HUES64 (cell line): Measurements from ENCODE around the gene LPP.

ENCODE experiments used
- H3K27ac ChIP-seq: 2 replicates; pipeline ENCODE4 v1.7.0; 2013; ENCODE audit warnings: low read depth, low read length, inconsistent platforms
- H3K27me3 ChIP-seq: 2 replicates; pipeline ENCODE4 v1.6.1; 2013; ENCODE audit warnings: mild to moderate bottlenecking, low read length; ENCODE audit not compliant: insufficient read depth
- H3K36me3 ChIP-seq: 2 replicates; pipeline ENCODE4 v1.6.1; 2013; ENCODE audit warnings: mild to moderate bottlenecking, low read length; ENCODE audit not compliant: insufficient read depth
- H3K4me1 ChIP-seq: 2 replicates; pipeline ENCODE4 v1.6.1; 2013; ENCODE audit warnings: mild to moderate bottlenecking, low read length, moderate library complexity; ENCODE audit not compliant: insufficient read depth
- H3K4me3 ChIP-seq: 2 replicates; pipeline ENCODE4 v1.5.1; 2013; ENCODE audit warnings: mild to moderate bottlenecking, low read length, moderate library complexity
- H3K9ac ChIP-seq: 2 replicates; pipeline ENCODE4 v1.6.1; 2013; ENCODE audit warnings: mild to moderate bottlenecking, low read depth, low read length
- H3K9me3 ChIP-seq: 2 replicates; pipeline ENCODE4 v1.6.1; 2013; ENCODE audit warnings: low read depth, low read length; ENCODE audit not compliant: insufficient read depth
- WGBS: fragments of 150-250, 120-280 bp; methylation state at CpG from one replicate; pipeline ENCODE4 v1.1.7; 2013; ENCODE audit warnings: missing lambda C conversion rate; 5-methylcytosine and 5-hydroxymethylcytosine counted together

LPP gene

DNA sequence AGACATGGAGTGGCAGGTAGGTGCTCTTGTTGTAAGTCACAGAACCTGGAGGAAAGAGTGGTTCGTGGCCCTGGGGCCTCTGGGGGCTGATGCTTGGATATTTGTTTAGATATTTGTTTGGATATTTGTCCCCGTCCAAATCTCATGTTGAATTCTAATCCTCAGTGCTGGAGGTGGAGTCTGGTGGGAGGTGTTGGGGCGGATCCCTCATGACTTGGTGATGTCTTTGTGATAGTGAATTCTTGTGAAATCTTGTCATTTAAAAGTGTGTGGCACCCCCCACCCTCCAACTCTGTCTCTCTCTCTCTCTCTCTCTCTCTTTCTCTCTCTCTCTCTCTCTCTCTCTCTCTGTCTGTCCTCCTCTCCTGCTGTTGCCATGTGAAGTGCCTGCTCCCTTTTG lies 122.4 kb downstream of the LPP start:
- Histone ChIP-seq H3K4me1 (peaks cover 34% of the 10 kb centered on the region), H3K9ac (no peak overlapping the region), H3K9me3 (no peaks in the 10 kb centered on the region), H3K36me3 (no peaks in the 10 kb centered on the region), H3K27me3 (no peaks in the 10 kb centered on the region), H3K4me3 (no peak overlapping the region), H3K27ac (no peak overlapping the region)
- 94% methylated on average over 3 of the region's 3 CpGs for WGBS

DNA sequence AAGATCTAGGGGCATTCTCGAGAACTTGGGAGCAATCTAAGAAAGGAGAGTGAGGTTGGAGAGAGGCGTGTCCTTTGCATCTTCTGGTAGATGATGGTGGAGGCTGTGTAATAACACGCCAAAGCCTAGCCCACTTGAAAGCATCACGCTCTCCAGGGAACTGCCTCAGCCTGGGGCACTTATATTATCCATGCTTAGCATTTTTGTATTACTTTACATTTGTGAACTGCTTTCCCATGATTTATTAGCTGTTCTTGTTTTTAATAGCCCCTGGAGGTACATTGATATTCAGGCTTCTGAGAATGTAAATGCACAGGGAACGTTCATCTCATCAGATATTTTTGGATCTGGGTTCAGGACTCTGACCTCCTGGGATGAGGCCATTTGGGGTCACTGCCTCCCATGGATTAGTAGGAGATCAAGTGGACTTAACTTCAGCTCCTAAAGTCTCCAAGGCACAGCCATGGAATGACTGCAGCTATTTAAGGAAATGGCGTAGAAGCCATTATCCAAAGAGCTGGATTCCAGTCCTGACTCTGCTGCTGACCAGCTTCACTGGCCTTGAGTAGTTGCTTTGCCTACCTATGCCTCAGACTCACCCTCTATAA lies 124.9 kb downstream of the LPP start:
- no peak overlapping the region for H3K4me3 ChIP-seq
- H3K9ac ChIP-seq: no peak overlapping the region
- H3K27me3 ChIP-seq: no peaks in the 10 kb centered on the region
- 89% methylated on average over 6 of the region's 6 CpGs for WGBS
- no peaks in the 10 kb centered on the region for H3K36me3 ChIP-seq
- H3K9me3 ChIP-seq: no peaks in the 10 kb centered on the region
- H3K27ac ChIP-seq: no peak overlapping the region
- H3K4me1 ChIP-seq: peaks cover 21% of the 10 kb centered on the region

GRCh38 chr3:188279502-188280335 lies 125.8 kb downstream of the LPP start:
- Histone ChIP-seq H3K9ac (no peak overlapping the region), H3K27me3 (no peaks in the 10 kb centered on the region), H3K4me3 (no peak overlapping the region), H3K4me1 (peaks cover 21% of the 10 kb centered on the region), H3K9me3 (no peaks in the 10 kb centered on the region), H3K36me3 (no peaks in the 10 kb centered on the region), H3K27ac (no peak overlapping the region; the same call in 1 of the 2 replicates)
- WGBS: 84% methylated on average over 7 of the region's 7 CpGs

- no peak overlapping the region for H3K9ac ChIP-seq
- H3K9me3 ChIP-seq: no peaks in the 10 kb centered on the region
- peaks cover 21% of the 10 kb centered on the region for H3K4me1 ChIP-seq
- no peak overlapping the region for H3K27ac ChIP-seq
- no peaks in the 10 kb centered on the region for H3K27me3 ChIP-seq
- H3K36me3 ChIP-seq: no peaks in the 10 kb centered on the region
- H3K4me3 ChIP-seq: no peak overlapping the region
- WGBS: 96% methylated on average over 5 of the region's 5 CpGs
Measured at GRCh38 chr3:188280627-188281026, 126.7 kb downstream of the LPP start.

GRCh38 chr3:188282871-188283270 lies 128.9 kb downstream of the LPP start:
- Histone ChIP-seq H3K27ac (no peak overlapping the region), H3K27me3 (no peaks in the 10 kb centered on the region), H3K36me3 (no peaks in the 10 kb centered on the region), H3K9me3 (no peaks in the 10 kb centered on the region), H3K4me3 (no peak overlapping the region), H3K4me1 (peaks cover 14% of the 10 kb centered on the region), H3K9ac (no peak overlapping the region)

GRCh38 chr3:188283347-188283746 lies 129.4 kb downstream of the LPP start:
- 91% methylated on average over 4 of the region's 4 CpGs for WGBS
- no peak overlapping the region for H3K27ac ChIP-seq
- no peaks in the 10 kb centered on the region for H3K36me3 ChIP-seq
- H3K4me1 ChIP-seq: peaks cover 14% of the 10 kb centered on the region
- H3K9ac ChIP-seq: no peak overlapping the region
- H3K9me3 ChIP-seq: no peaks in the 10 kb centered on the region
- H3K27me3 ChIP-seq: no peaks in the 10 kb centered on the region
- no peak overlapping the region for H3K4me3 ChIP-seq

GRCh38 chr3:188284455-188285212 lies 130.7 kb downstream of the LPP start:
- Histone ChIP-seq H3K9me3 (no peaks in the 10 kb centered on the region), H3K27ac (no peak overlapping the region), H3K4me1 (peaks cover 10% of the 10 kb centered on the region), H3K36me3 (no peaks in the 10 kb centered on the region), H3K27me3 (no peaks in the 10 kb centered on the region), H3K9ac (no peak overlapping the region), H3K4me3 (no peak overlapping the region)
- WGBS: 93% methylated on average over 9 of the region's 9 CpGs

DNA sequence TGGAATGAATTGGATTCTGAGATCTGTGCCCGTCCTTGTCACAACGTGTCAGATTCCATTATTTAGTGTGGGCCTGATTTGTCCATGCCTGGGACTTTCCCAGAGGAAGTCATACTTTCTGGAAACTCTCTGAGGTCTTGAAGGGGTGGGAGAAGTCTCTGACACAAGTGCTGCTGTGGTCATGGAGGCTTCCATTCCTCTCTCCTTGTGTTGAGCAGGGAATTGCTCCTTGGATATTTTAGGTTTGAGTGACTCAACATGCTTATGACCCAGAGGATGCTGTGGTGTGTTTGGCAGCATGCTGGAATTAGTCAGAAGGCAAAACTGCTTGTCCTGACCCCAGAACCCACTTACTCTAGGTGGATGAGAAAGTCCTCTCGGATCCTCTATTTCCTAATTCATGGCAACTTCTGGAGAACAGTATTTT lies 132.1 kb downstream of the LPP start:
- Histone ChIP-seq H3K27ac (no peak overlapping the region), H3K36me3 (no peaks in the 10 kb centered on the region), H3K27me3 (no peaks in the 10 kb centered on the region), H3K9me3 (no peaks in the 10 kb centered on the region), H3K4me1 (no peaks in the 10 kb centered on the region; the same call in 1 of the 2 replicates), H3K4me3 (no peak overlapping the region), H3K9ac (no peak overlapping the region)
- 85% methylated on average over 2 of the region's 3 CpGs for WGBS

DNA sequence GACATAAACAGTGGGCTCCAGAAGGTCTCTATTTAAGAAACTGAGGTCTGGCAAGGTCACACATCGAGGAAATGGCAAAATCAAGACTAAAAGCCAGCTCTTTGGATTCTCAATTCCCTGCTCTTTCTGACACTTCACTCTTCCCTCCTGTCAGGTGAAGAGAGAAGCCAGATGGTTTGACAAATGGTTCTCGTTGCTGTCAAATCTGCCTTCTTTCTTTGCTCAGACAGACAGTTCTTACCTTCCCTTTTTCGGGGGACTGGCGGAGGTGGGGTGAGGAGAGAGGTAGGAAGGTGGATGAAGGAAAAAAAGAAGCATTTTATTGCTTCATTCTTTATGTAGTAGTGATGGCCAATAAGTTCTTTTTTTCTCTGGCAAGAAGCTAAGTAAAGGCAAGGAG lies 133.4 kb downstream of the LPP start:
- no peaks in the 10 kb centered on the region; the same call in 1 of the 2 replicates for H3K4me1 ChIP-seq
- no peaks in the 10 kb centered on the region for H3K9me3 ChIP-seq
- no peak overlapping the region for H3K4me3 ChIP-seq
- H3K36me3 ChIP-seq: no peaks in the 10 kb centered on the region
- H3K9ac ChIP-seq: no peak overlapping the region
- H3K27ac ChIP-seq: no peak overlapping the region
- H3K27me3 ChIP-seq: no peaks in the 10 kb centered on the region
- 89% methylated on average over 4 of the region's 4 CpGs for WGBS

DNA sequence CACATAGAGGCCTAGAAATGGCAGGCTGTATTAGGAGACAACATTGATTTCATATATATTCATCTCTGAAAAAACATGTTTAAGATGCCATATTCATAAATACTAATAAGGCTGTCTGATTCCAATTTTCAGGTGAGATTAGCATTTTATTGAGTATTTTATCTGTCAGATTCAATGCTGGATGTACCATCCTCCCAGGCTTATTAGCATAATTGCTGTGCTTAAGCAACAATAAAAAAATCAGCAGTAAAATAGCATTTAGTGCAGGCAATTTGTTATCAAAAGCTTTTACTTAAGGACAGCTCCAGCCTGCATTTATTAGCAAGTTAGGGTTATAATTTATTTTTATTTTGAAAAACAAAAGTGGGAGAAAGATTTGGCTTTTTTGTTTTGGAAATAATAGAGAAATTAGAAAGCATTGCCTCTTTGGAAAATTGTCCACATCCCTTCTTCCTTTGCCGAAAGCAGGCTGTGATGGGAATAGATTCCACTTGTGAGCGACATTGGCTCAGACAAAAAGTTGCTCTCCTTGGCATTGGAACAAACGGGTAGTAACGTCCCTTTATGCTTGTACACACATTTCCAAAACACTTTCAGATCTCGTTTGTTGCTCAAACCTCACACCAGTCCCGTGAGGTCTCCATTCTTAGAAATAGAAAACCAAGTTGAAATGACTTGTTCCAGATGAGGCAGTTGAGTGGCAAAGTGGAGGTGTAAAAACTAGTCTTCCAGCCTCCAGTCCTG lies 134.0 kb downstream of the LPP start:
- H3K27me3 ChIP-seq: no peaks in the 10 kb centered on the region
- H3K9ac ChIP-seq: no peak overlapping the region
- 93% methylated on average over 6 of the region's 6 CpGs for whole genome bisulfite sequencing
- H3K4me1 ChIP-seq: no peaks in the 10 kb centered on the region; the same call in 1 of the 2 replicates
- no peaks in the 10 kb centered on the region for H3K36me3 ChIP-seq
- no peak overlapping the region for H3K27ac ChIP-seq
- H3K4me3 ChIP-seq: no peak overlapping the region
- H3K9me3 ChIP-seq: no peaks in the 10 kb centered on the region
